GM19438 (cell line): ENCODE results near the gene WDR59.
"Not testable (repeated sequence)": the region's sequence is repeated elsewhere in the genome, so short reads cannot be mapped to it uniquely, and the experiment has no call there.

Source experiments
- ATAC-seq: cut with Tn5 transposase; IDR thresholded peaks from one replicate; pipeline ENCODE4 v1.9.1; 2021; ENCODE audit warnings: low read depth; ENCODE audit not compliant: unreplicated experiment

The WDR59 gene

DNA sequence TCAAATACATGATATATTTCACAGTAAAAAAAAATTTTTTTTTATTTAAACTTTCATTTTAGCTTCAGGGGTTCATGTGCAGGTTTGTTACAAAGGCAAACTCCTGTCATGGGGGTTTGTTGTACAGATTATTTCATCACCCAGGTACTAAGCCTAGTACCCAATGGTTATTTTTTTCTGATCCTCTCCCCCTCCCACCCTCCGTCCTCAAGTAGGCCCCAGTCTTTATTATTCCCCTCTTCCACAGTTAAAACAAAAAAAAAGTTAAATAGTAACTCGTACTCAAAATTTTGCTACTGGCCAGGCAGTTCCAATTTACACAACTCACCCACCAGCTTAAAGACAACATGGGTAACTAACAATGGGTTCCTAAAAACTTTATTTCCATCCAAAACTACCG lies 63.9 kb downstream of the WDR59 start:
- no peak for ATAC-seq

DNA sequence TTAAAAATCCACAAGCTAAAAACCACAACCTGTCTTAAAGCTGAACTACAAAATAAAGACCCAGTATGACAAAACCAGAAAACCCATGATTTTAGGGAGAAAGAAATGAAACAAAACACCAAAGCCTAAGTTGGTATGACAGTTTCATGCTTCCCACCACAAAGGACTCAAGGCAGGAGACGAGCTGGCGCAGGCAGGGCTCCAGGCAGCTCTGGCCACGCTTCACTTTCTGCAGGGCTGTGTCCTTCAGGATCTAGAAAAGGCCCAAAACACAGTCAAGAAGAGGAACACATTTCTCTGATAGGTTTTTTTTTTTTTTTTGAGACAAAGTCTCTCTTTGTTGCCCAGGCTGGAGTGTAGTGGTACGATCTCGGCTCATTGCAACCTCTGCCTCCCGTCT lies 75.3 kb downstream of the WDR59 start:
- ATAC-seq = no peak

DNA sequence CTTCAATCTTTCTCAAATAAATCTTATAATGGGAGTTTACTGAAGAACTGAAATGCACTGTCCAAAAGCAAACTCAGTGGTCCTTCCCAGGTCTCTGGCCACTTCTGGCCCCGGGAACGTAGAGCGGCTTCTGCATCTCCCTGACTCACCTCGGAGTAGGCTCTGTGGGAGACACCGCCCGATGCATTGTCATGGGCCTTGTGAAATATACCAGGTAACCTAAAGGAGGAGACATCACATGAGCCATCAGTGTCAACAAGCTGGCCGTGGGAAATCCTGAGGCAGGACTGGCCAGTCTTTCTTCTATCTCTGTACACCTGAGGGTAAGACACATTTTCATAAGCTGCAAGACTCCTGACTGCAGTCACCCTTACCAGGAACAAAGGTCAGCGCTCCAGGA lies 76.2 kb downstream of the WDR59 start:
- ATAC-seq = not testable (repeated sequence)

DNA sequence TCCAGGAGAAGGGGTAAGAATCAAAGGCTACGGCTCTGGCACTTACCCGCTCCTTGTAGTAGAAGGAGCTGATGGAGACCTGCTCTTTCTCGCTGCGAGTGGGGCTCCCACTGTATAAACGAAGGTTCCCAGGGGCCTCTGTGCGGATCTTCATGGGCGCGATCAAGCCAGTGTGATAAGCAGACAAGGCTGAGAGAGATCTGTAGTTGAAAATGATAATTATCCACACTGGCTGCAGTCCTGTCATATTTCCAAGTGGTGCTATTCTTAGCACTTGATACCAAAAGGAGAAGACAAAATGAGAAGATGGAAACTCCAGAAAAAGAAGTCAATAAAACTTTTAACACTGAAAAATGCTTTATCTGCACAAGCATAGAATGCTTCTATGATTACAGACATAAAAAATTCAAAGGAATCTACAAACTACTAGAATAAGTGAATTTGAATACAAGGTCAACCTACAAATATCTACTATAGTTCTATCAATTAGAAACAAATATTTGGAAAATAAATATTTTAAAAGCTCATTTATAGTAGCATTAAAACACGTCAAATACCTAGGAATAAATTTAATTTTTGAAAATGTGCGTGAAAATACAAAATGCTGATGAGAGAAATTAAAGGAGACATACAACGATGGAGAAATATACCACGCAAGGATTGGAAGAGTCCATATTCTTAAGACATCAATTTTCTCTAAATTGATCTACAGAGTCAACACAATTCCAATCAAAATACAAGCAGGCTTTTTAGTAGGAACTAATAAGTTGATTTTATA lies 80.8 kb downstream of the WDR59 start:
- no peak for ATAC-seq

DNA sequence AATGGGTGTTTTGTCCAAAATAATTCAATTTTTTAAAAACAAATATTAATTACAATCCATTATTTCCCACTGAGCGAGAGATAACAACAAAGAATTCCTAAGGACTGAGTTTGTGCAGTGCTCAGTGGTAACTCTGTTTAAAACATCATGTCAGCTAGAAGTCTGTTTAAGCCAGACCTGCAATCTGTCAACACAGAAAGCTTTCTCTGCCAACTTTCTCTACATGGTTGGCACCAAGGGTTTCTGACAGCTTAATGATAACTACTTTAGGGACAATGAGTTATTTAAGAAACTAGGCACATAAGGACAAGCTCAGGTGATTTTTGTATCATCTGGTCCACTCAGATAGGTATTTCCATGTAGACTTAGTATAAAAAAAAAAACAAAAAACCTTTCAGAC lies 81.8 kb downstream of the WDR59 start:
- no peak for ATAC-seq

DNA sequence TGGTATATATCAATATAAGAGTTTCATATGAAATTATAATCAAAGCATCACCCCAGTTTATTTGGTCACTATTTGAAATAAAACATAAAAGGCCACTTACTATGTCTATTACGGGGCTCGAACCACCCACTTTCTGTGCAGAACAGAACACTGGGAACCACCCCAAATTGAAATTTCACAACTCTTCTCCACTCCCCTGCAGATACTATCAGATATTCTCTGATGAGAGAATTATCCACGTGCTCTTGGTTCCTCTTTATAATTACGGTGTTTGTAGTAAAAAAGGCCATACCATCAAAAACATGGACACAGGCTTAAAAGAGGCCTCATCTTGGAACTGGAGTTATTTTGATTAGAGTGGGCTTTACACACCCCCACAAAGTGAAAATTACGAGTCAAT lies 82.8 kb downstream of the WDR59 start:
- ATAC-seq = no peak

DNA sequence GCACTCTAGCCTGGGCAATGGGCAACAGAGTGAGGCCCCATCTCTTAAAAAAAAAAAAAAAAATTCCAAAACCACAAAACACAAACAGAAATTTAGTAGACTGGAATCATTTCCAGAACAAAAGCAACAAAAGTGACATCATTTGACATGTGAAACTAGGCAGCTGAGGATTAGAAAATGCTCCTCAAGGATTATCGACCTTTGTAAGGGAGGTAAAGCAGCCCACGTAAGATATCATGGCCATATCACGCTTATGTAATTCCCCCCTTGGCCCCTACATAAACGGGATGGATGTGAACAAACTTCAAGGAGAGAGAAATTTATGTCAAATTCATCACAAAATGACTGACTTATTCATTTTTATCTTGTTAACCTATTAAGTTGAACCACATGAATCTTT lies 83.3 kb downstream of the WDR59 start:
- ATAC-seq = no peak

DNA sequence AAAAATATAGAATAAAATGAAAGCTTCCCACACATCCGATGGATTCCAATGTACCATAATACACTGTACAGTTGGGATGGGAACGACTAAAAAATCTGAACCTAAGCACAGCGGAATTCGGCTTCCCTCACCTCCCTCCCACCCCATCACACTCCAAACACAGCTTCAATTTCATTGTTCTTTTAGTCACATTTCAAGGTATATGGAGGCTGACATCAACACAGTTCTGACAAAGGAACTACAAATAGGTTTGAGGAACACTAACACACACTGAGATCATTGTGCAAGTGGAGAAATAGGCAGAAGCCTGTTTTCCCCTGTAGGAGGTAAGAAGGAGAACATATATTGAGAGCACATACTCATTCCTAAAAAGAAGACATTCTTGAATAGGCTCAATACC lies 85.1 kb downstream of the WDR59 start:
- no peak for ATAC-seq

DNA sequence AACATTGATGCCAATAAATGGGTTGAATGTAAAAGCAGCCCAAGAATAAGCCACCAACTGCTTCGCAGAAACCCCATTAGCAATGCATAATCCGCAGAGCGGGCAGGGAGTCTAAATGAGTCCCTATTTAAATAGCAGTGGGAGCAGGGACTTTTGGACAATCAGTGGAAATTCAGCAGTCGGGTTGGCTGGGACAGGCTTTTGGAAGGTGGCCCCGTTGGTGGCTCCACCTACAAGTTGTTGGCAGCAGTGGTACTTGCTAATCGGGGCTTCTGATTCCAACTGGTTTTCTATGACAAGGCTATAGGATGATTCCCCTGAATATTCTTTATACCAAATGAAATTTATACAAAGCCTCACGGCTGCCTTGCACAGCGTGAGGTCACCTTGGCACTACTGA lies 86.3 kb downstream of the WDR59 start:
- ATAC-seq = no peak

DNA sequence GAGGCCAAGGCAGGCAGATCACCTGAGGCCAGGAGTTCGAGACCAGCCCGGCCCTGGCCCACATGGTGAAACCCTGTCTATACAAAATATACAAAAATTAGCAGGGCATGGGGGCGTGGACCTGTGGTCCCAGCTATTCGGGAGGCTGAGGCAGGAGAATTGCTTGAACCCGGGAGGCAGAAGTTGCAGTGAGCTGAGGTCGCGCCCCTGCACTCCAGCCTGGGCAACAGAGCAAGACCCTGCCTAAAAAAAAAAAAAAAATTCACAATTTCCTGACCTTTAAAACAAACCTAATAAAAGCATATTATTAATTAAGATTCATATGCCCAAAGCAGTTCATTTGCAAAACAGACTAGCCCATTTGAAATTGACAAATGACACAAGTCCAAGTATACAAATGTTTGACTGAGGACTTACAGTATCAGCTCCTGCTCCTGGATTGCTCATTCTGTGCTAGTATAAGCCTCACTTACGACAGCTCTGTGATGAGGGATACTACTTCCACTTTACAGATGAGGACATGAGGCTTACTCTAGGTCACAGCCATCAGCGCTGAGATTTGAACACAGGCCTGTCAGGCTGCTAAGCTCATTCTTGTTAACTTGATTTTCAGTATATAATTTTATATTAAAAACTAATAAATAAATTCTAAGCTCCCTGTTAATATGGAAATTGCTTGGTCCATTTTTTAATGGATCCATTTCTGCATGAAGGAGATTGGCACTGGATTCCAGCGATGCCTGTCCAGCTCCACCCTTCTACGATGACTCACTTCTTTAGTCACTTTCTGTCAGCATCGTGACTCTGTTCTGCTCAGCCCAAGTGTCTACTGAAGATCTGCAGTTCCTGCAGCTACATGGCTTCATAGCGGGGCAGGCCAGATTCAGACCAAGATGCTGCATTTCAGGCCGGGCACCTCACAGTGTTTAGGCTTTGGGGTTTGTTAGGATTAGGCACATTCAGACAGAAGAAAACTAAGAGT lies 88.2 kb downstream of the WDR59 start:
- no peak for ATAC-seq

DNA sequence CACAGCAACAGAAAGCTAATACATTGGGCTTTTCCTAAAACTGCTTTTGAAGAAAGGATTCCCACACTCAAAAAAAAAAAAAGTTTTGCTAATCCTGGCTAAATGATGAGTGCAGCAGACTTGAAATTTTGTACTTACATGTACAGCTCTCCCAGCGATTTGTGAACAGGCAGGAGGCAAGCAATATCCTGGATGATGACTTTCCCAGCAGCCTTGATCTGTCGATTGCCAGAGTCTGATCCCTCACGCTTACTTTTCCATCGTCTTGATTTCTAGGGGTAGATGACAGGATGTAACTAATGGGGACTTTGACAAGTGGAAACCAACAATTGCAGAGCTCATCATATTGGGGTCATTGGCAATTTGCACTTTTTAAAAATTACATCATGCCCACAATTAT lies 91.4 kb downstream of the WDR59 start:
- no peak for ATAC-seq

DNA sequence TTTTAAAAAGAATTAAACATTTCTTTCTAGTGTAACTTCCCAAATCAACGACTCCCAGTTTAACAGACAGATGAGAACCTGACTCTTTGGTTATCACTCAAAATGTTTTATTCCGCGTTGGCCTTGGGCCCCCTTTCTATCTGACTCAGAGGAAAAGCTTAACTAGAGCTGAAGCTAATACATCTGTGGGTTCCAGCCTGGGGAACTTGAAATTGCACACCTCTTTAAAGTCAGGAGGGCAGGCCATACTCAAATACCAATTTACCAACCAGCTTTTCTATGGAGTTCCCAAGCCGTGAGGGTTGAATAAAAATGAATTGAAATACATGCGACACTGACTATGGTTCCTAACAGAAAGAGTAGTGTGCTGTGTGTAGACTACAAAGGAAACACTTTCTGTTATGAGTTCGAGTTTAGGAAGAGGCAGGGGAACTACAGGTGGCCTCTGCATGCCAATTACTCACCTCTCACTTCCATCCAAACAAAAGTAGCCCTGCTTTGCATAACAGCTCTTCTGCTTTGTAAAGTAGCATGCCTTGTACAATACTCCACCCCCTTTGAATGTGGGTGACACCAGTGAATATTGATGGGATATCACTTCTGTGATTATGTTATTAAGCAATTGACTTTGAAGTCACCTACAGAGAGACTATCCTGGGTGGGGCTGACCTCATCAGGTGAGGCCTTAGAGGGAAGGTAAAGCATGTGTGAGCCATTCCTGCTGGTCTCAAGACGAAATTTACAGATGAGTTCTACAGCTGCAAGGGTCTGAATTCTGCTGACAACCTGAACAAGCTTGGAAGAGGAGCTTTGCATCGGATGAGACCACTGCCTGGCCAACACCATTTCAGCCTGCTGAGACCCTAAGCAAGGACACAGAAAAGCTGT lies 92.1 kb downstream of the WDR59 start:
- ATAC-seq = no peak

DNA sequence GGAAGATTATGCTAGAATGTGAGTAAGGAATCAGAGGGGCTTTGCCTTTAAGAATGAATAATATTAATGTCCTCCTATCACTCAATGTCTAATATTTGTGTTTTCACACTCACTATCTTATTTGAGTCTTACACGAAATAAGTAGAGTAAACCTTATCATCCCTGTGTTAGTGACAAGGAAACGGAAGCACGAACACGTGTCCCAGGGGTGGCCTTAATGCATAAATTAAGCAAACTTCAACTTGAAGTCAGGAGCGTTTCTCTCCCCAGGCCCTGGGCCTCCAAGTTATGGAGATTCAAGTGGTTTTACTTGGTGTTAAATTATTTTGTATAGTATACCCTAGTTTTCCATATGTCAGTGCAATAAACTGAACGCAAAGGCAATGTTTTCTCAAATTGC lies 96.0 kb downstream of the WDR59 start:
- no peak for ATAC-seq

DNA sequence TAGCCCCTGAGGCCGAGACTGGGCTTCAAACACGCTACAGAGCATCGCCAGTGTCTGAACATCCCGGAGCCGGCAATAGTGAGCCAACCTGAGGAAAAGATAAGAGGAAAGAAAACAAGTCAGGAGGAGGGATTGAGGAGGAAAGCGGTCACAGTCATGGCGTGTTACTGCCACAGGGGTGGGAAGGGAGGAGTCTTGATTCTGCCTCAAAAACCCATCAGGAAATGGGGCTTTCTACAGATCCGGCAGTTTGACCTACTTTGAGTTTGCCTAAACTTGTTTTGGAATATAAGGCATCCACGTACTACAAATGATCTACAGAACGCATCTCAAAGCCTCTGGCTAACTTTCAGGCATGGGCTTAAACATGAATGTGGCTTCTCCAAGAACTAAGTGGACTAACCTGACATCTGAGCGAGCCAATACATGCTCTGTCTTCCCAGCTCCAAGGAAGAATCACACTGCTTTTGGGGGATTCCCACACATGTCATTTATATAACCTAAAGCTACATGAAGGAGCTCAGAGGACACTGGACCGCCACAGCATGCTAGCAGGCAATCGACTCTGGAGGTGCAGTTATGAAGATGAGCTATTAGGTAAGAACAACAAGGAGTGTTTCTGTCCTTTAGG lies 96.6 kb downstream of the WDR59 start:
- no peak for ATAC-seq

DNA sequence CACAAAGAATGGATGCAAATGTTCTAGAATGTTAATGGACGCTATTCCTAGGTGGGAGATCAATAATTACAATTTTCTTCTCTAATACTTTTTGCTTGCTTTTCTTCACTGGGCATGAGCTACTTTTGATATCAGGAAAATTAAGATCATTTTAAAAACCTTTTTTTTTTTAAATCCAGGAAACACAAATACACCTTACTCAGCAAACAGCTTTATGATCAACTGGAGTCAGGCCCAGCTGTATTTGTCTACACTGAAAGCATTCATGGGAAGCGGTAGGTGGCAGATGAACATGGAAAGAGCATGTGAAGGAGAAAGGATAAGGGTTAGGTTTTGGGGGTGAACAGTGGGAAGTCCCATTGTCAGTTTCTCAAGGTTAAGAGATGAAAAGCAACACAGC lies 97.8 kb downstream of the WDR59 start:
- ATAC-seq = no peak

DNA sequence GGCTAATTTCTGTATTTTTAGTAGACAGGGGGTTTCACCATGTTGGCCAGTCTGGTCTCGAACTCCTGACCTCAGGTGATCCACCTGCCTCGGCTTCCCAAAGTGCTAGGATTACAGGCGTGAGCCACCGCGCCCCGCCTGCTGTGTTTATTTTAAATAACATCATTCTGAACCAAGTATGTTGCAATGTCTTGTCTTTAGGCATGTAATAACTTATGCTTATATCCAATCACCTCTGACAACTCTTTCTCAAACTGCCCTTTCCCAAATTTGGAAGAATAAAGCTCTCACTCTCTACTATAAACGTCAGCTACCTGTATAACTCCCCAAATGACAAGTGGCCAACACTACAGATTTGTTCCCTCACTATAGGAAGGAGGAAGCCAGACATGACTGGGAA lies 107.2 kb downstream of the WDR59 start:
- no peak for ATAC-seq

DNA sequence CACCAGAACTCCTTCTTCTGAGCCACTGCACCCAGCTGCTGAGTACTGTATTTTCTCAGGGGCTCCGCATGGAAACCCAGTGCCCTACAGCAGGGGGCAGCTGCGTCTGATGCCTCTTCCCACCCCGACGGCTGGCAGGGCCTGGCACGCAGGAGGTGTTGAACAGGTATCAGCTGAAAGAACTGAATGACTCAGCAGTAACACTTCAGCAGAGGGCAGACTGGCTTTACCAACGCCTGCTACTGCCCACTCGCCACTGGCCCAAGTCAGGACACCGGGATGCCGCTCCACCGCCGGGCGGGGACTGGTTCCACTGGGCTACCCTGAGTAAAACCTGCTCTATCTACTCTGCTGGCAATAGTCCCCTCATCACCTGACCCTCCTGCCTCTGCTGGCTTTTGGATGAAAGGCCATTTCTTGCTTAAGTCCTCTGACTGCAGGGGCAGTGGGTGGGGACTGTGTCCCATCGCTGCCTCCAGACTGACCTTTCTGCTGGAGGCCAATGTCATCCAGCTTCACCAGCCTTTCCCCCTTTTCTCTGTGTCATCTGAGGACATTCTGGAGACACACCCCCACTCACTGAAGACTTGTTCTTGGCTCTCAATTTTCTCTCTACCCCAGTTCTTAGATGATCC lies 109.9 kb downstream of the WDR59 start:
- ATAC-seq = no peak

DNA sequence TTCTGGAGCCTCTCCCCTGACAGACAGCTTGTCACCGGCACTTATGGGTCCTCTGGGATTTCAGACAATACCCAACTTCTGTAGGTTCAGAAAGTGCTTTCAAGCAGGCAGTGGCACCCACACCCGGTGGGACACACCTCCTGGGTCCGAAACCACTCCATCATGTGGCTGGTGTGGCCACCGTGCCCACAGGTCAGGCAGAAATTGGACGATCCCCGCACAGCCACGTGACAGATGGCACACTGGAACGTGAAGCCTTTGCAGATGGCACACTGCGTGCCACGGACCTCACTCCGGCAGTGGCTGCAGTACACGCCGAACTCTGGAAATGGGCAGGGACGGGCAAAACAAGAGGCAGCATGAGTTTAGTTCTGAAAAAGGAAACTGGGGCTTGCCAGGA lies 110.8 kb downstream of the WDR59 start:
- ATAC-seq = no peak

DNA sequence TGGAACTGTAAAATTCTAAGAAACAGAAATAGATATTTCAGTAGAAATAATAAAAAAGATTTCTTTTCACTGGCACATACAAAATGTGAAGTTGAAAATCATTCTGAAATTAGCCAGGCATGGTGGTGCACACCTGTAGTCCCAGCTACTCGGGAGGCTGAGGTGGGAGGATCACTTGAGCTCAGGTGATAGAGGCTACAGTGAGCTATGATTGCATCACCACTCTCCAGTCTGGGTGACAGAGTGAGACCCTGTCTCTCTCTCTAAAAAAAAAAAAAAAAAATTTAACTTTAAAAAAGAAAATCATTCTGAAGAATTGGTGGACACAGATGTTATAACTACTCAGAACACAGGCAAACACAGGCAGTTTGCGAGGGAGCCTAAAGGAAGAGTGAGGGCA lies 112.6 kb downstream of the WDR59 start:
- no peak for ATAC-seq

DNA sequence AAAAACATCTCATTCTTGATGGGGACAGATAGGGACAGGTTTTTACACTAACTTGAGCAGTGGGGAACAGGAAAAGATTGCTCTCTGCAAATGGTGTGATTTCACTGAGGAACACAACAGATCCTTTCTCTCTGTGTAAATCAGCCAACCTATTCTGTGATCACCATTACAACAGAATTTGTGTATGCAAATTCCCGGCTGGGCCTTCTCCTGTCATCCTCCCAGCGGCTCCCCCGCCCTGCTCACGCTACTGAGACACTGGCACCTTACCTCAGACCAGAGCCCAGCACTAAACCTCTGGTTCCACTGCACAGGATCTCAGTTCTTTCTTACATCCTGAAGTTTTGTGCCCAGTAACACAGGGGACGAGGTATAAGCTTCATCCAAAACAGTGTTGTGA lies 113.3 kb downstream of the WDR59 start:
- no peak for ATAC-seq
